SK-N-SH (cell line): ENCODE measurements around the gene GMPPA. TPM values are rescaled to one million over a fixed set of nuclear protein-coding genes. Genes with fewer than 3 reads are reported as not detected.

ENCODE experiments used
- CTCF ChIA-PET: fragments of 300-600, 350-600 bp; formaldehyde crosslinking; extraction: SDS; loops from one replicate; lab custom pipeline; 2021; lab: Yijun Ruan, JAX
- POLR2A ChIA-PET: fragments of 350-600 bp; sonication (Branson Sonifier 250); formaldehyde crosslinking; extraction: SDS; loops from one replicate; lab custom pipeline; 2020; ENCODE audit warnings: antibody characterized with exemption, inconsistent platforms; lab: Yijun Ruan, JAX
- DNase-seq: peaks from one replicate; pipeline ENCODE4 v3.0.0; 2012
- H2AFZ ChIP-seq: fragments of 200-600 bp; sonication (generic); 2 replicates; pipeline ENCODE4 v1.8.1; 2016; ENCODE audit warnings: antibody characterized with exemption, mild to moderate bottlenecking, low read depth
- H3F3A ChIP-seq: fragments of 200-600 bp; sonication (generic); replicated peaks from 2 replicates; pipeline ENCODE3; 2016; ENCODE audit warnings: antibody characterized with exemption, mild to moderate bottlenecking; ENCODE audit not compliant: insufficient read depth
- H3K27ac ChIP-seq, 2 experiments: fragments of 200-500 bp in 1 of 2; fragments of 200-600 bp in 1 of 2; sonication (Bioruptor generic) in 1 of 2; sonication (generic), shearing (Covaris generic) in 1 of 2; 2 replicates each; pipeline versions ENCODE4 v1.5.1 to v1.6.1; 2014 to 2016; ENCODE audit warnings: low read depth in 2 of 2, inconsistent platforms in 1 of 2, low read length in 1 of 2, mild to moderate bottlenecking in 1 of 2, mixed read lengths in 1 of 2
- H3K27me3 ChIP-seq: fragments of 200-600 bp; sonication (generic), shearing (Covaris generic); 2 replicates; pipeline ENCODE4 v1.6.1; 2016; ENCODE audit warnings: mixed run types; ENCODE audit not compliant: insufficient read depth
- H3K36me3 ChIP-seq, 2 experiments: fragments of 200-500 bp in 1 of 2; fragments of 200-600 bp in 1 of 2; sonication (Bioruptor generic) in 1 of 2; sonication (generic) in 1 of 2; replicated peaks in 1 of 2; 2 replicates each; pipeline versions ENCODE3 to v1.5.1; 2014 to 2016; ENCODE audit warnings: low read length in 1 of 2, mild to moderate bottlenecking in 1 of 2; ENCODE audit not compliant: insufficient read depth in 2 of 2, control insufficient read depth in 1 of 2
- H3K4me1 ChIP-seq, 2 experiments: fragments of 200-500 bp in 1 of 2; fragments of 200-600 bp in 1 of 2; sonication (Bioruptor generic) in 1 of 2; sonication (generic), shearing (Covaris generic) in 1 of 2; 2 replicates each; pipeline versions ENCODE4 v1.5.1 to v1.6.1; 2014 to 2016; ENCODE audit warnings: low read depth in 1 of 2, low read length in 1 of 2, mixed run types in 1 of 2; ENCODE audit not compliant: insufficient read depth in 2 of 2, control insufficient read depth in 1 of 2
- H3K4me2 ChIP-seq: fragments of 200-600 bp; sonication (generic), shearing (Covaris generic); 2 replicates; pipeline ENCODE4 v1.6.1; 2017; ENCODE audit warnings: mixed run types
- H3K4me3 ChIP-seq, 2 experiments: fragments of 200-500 bp in 1 of 2; fragments of 200-600 bp in 1 of 2; sonication (Bioruptor generic) in 1 of 2; sonication (generic), shearing (Covaris generic) in 1 of 2; 2 replicates each; pipeline versions ENCODE4 v1.5.1 to v1.8.1; 2014 to 2016; ENCODE audit warnings: low read depth in 2 of 2, inconsistent platforms in 1 of 2, low read length in 1 of 2, mild to moderate bottlenecking in 1 of 2, mixed read lengths in 1 of 2, moderate library complexity in 1 of 2
- H3K79me2 ChIP-seq: fragments of 200-600 bp; sonication (generic); 2 replicates; pipeline ENCODE4 v1.8.1; 2017; ENCODE audit warnings: mild to moderate bottlenecking; ENCODE audit not compliant: insufficient read depth
- H3K9ac ChIP-seq: fragments of 200-600 bp; sonication (generic); 2 replicates; pipeline ENCODE4 v1.6.1; 2017; ENCODE audit warnings: mixed run types
- H3K9me2 ChIP-seq: fragments of 200-600 bp; sonication (generic); 2 replicates; pipeline ENCODE4 v1.6.1; 2017; ENCODE audit warnings: mixed run types
- H3K9me3 ChIP-seq: fragments of 200-600 bp; sonication (generic); 2 replicates; pipeline ENCODE4 v1.6.1; 2017; ENCODE audit warnings: mixed run types, mild to moderate bottlenecking, moderate library complexity
- H4K20me1 ChIP-seq: fragments of 200-600 bp; sonication (generic); 2 replicates; pipeline ENCODE4 v1.6.1; 2017; ENCODE audit warnings: mild to moderate bottlenecking, mixed run types; ENCODE audit not compliant: insufficient read depth
- CHD2 ChIP-seq: fragments of 150-350 bp; IDR thresholded peaks from 2 replicates; pipeline ENCODE4 v1.6.1; 2018; ENCODE audit warnings: low read length; ENCODE audit not compliant: partially characterized antibody
- EZH2phosphoT487 ChIP-seq: fragments of 200-600 bp; sonication (generic); IDR thresholded peaks from 2 replicates; pipeline ENCODE4 v1.6.1; 2017; ENCODE audit warnings: low read depth, mixed run types, mild to moderate bottlenecking, antibody characterized with exemption, moderate library complexity, borderline replicate concordance
- GABPA ChIP-seq: IDR thresholded peaks from 2 replicates; pipeline ENCODE4 v1.4.0; 2012; ENCODE audit warnings: low read depth, mild to moderate bottlenecking
- NRF1 ChIP-seq: IDR thresholded peaks from 2 replicates; pipeline ENCODE4 v1.6.1; 2012; ENCODE audit warnings: low read depth, mild to moderate bottlenecking, low read length
- RAD21 ChIP-seq: IDR thresholded peaks from 2 replicates; pipeline ENCODE4 v1.6.1; 2012; ENCODE audit warnings: mild to moderate bottlenecking, low read length
- RCOR1 ChIP-seq: fragments of 150-350 bp; IDR thresholded peaks from 2 replicates; pipeline ENCODE4 v1.6.1; 2017; ENCODE audit warnings: antibody characterized with exemption, low read length
- SMC3 ChIP-seq: IDR thresholded peaks from 2 replicates; pipeline ENCODE4 v1.6.1; 2012; ENCODE audit warnings: low read depth, low read length, improper control_type of control experiment
- TEAD4 ChIP-seq: IDR thresholded peaks from 2 replicates; pipeline ENCODE4 v1.4.0; 2012; ENCODE audit warnings: mild to moderate bottlenecking, borderline replicate concordance; ENCODE audit not compliant: insufficient read depth
- WGBS: methylation state at CpG from one replicate; pipeline ENCODE4 v1.1.6; 2017; ENCODE audit warnings: low lambda C conversion rate; 5-methylcytosine and 5-hydroxymethylcytosine counted together
- polyA plus RNA-seq, 3 experiments: library from polyadenylated mRNA; depleted of rRNA; stranded (reverse); fragments of >200 nt; gene quantifications; 2 replicates each; pipeline ENCODE4 v1.2.3, GENCODE V29; 2012
- TF ChIP-seq, protein P1 (sequence below): fragments of 200-600 bp; sonication (generic); IDR thresholded peaks from 2 replicates; pipeline ENCODE4 v1.6.1; 2017; ENCODE audit warnings: antibody characterized with exemption, mild to moderate bottlenecking, moderate library complexity

GMPPA gene
- polyA plus RNA-seq, 1 of the 3 experiments (the other 2 are of a cell fraction), result 61.3 TPM

GRCh38 chr2:219474285-219475060 is 24.2 kb upstream of the GMPPA start:
- Histone ChIP-seq H3K9ac (no peak overlapping the region), H3K9me3 (no peaks in the 10 kb centered on the region), H3K27ac (no peak overlapping the region), H4K20me1 (no peaks in the 10 kb centered on the region), H3K36me3 (peaks cover 29 to 47% of the 10 kb centered on the region in 2 experiments), H3K79me2 (no peaks in the 10 kb centered on the region), H2AFZ (no peak overlapping the region), H3K4me2 (no peak overlapping the region), H3K4me1 (peaks cover 2 to 42% of the 10 kb centered on the region in 2 experiments; a peak in 3 of 4 replicates), H3F3A (peaks cover 6% of the 10 kb centered on the region), H3K4me3 (no peak overlapping the region), H3K27me3 (no peaks in the 10 kb centered on the region), H3K9me2 (no peaks in the 10 kb centered on the region)
- TF ChIP-seq CHD2, result no peak
- CTCF ChIA-PET, result interaction anchor here (4.2 to 56.4 kb wide), 4 partner anchors 11 to 71 kb away, joined by 23 to 2824 read pairs (median 116); partner anchors contain the start of genes ASIC4, CHPF, GMPPA and TMEM198
- 82% methylated on average over 11 of the region's 11 CpGs for WGBS
- POLR2A ChIA-PET, result interaction anchor here (1.9 kb wide), 1 partner anchor 14 kb away, joined by 8 read pairs; no protein-coding TSS in a partner anchor
- DNase-seq, result no peak

DNA sequence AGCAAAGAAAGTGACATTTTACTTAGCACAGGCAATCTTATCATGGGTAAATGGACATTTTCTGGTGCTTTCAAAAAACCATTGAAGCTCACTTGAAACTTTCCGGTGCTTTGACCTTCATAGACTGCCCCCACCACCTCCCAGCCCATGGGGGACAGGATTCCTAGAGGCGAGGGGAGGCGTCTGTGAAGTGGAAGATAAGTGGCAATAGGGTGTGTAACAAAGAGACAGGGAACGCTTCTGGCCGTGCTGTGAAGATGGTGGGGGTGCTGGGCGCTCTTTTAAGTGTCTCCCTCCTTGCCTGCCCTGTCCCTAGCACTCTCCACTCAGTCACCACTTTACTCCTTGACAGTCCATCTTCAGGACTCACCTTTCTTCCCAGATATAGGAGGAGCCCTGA is 23.4 kb upstream of the GMPPA start:
- CTCF ChIA-PET, result interaction anchor here (0.6 to 56.4 kb wide), 18 partner anchors 7 to 166 kb away, joined by 3 to 2824 read pairs (median 8); partner anchors contain the start of genes ASIC4, CHPF, GMPPA and SPEG
- Histone ChIP-seq H3K27me3 (no peaks in the 10 kb centered on the region), H3K4me1 (peaks cover 0 to 42% of the 10 kb centered on the region in 2 experiments; a peak in 1 of 4 replicates), H4K20me1 (no peaks in the 10 kb centered on the region), H2AFZ (no peak overlapping the region)
- DNase-seq, result no peak
- no peak for TF ChIP-seq NRF1
- TF ChIP-seq, all 33 proteins: peak for 0
- Histone ChIP-seq H3K27ac (peak overlapping the region; percentile 36 to 74; a peak in 3 of 4 replicates), H3K4me3 (no peak overlapping the region), H3K9me2 (no peaks in the 10 kb centered on the region), H3F3A (peaks cover 6% of the 10 kb centered on the region), H3K4me2 (no peak overlapping the region), H3K9me3 (no peaks in the 10 kb centered on the region), H3K36me3 (peaks cover 23 to 47% of the 10 kb centered on the region in 2 experiments), H3K9ac (no peak overlapping the region), H3K79me2 (no peaks in the 10 kb centered on the region)
- POLR2A ChIA-PET, result interaction anchor here (0.8 to 1.9 kb wide), 4 partner anchors 14 to 55 kb away, joined by 3 to 8 read pairs (median 3); no protein-coding TSS in a partner anchor
- 92% methylated on average over 6 of the region's 6 CpGs for WGBS

GRCh38 chr2:219475697-219476651 is 22.7 kb upstream of the GMPPA start:
- Histone ChIP-seq H3K9me3 (no peaks in the 10 kb centered on the region), H4K20me1 (no peaks in the 10 kb centered on the region), H2AFZ (no peak overlapping the region), H3K4me1 (peaks cover 0 to 42% of the 10 kb centered on the region in 2 experiments; a peak in 1 of 4 replicates), H3K27me3 (no peaks in the 10 kb centered on the region), H3F3A (peaks cover 6% of the 10 kb centered on the region), H3K9me2 (no peaks in the 10 kb centered on the region), H3K4me2 (no peak overlapping the region), H3K4me3 (no peak overlapping the region), H3K9ac (no peak overlapping the region), H3K36me3 (peaks cover 21 to 51% of the 10 kb centered on the region in 2 experiments), H3K79me2 (no peaks in the 10 kb centered on the region), H3K27ac (peak overlapping the region; percentile 36 to 74; a peak in 3 of 4 replicates)
- ChIA-PET CTCF (interaction anchor here (0.6 to 56.4 kb wide), 28 partner anchors 8 to 213 kb away, joined by 3 to 2824 read pairs (median 6); partner anchors contain the start of genes ASIC4, CHPF, GMPPA and SPEG), POLR2A (interaction anchor here (0.8 to 1.9 kb wide), 6 partner anchors 15 to 54 kb away, joined by 3 to 8 read pairs (median 3); no protein-coding TSS in a partner anchor)
- peak; percentile 91 for TF ChIP-seq RAD21
- TF ChIP-seq, protein P1, sequence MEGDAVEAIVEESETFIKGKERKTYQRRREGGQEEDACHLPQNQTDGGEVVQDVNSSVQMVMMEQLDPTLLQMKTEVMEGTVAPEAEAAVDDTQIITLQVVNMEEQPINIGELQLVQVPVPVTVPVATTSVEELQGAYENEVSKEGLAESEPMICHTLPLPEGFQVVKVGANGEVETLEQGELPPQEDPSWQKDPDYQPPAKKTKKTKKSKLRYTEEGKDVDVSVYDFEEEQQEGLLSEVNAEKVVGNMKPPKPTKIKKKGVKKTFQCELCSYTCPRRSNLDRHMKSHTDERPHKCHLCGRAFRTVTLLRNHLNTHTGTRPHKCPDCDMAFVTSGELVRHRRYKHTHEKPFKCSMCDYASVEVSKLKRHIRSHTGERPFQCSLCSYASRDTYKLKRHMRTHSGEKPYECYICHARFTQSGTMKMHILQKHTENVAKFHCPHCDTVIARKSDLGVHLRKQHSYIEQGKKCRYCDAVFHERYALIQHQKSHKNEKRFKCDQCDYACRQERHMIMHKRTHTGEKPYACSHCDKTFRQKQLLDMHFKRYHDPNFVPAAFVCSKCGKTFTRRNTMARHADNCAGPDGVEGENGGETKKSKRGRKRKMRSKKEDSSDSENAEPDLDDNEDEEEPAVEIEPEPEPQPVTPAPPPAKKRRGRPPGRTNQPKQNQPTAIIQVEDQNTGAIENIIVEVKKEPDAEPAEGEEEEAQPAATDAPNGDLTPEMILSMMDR, result peak; percentile 95
- no peak for TF ChIP-seq EZH2phosphoT487
- TF ChIP-seq TEAD4, result no peak
- TF ChIP-seq GABPA, result no peak
- 0 out of 2 replicates have a peak, but pooled peaks have one; percentile 45 for TF ChIP-seq RCOR1
- TF ChIP-seq SMC3, result peak; percentile 87
- peak; percentile 94 for DNase-seq
- 30% methylated on average over 8 of the region's 14 CpGs for WGBS
